GM12874 (cell line): ENCODE data around the gene NR2C2.

Experiments used
- CTCF ChIP-seq: IDR thresholded peaks from 2 replicates; pipeline ENCODE4 v1.5.1; 2011; ENCODE audit warnings: low read depth, mild to moderate bottlenecking, control low read depth, low read length, moderate library complexity; ENCODE audit not compliant: insufficient read depth

Gene NR2C2

GRCh38 chr3:15050405-15051092, 103.2 kb downstream of the NR2C2 start:
- TF ChIP-seq CTCF, result no peak

DNA sequence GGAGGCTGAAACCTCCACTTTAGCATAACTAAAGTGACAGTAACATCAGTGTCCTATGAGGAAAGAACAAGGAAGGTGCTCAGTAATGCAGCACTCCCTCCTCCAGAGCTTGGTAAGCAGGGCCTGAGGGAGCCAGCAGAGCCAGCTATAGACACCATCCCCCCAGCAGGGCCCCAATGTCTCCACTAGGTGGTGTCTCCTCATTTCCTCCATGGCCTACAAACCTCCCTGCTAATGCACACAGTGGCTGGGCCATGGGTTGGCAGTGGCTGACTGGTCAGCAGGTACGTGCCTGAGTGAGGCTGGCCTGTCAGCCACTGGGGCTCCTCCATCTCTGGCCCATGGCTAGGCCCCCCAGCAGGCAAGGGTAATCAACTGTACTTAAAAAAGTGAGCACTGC, 104.1 kb downstream of the NR2C2 start:
- TF ChIP-seq CTCF, result peak; percentile 88

DNA sequence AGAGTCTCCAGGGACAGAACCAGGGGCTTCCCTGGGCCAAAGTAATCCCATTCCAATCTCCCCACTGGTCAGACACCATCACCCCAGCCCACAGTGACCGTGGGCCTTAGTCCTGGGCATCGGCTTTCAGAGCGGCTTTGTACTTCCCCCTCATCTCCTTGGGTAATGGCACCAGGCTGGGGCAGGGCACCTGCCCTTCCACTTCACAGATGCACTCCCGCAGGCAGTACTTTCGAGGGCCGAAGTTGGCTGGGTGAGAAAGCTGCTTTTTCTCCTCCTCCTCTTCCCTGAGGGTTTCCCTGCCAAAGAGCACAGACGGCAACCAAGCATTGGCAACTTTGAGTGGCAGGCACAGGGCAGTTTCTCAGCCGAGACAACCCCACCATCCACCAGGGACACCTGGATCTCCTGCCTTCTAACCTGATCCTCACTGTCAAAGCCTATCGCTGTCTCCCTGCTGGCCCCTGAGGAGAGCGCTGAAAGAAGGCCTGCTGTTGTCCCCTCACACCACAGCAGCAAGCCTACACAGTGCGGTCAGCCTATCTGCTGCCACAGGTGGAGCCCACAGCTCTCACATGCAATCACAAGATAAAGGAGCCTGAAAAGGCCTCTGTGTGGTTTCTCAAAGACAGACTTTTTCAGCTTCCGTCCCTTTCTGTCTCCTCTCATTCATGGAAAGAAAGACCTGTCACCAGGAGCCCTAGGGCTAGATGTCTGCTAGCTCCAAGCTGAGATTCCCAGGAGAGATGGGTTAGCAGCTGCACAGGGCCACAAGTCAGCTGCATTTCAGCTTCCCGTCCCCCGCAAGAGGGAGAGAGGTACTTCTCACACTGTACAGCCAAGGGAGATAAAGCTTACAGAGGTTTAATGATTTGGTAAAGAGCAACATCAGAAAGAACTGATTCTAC, 105.2 kb downstream of the NR2C2 start:
- no peak for TF ChIP-seq CTCF

DNA sequence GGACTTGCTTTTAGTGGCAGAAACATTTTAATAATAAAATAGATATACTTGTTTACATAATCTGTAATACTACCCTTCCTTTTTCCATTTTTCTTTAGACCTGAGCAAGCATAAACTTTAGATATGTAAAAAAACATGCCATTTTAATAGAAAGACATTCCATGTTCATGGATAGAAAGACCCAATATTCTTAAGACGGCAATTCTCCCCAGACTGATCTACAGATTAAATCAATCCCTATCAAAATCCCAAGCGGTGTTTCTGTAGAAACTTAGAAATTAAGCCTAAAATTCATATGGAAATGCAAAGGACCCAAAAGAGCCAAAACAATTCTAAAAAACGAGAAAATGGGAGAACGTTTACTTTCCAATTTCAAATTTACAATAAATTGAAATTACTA, 106.2 kb downstream of the NR2C2 start:
- TF ChIP-seq CTCF, result no peak

GRCh38 chr3:15055019-15055557, 107.7 kb downstream of the NR2C2 start:
- no peak for TF ChIP-seq CTCF

GRCh38 chr3:15056676-15057404, 109.5 kb downstream of the NR2C2 start:
- no peak for TF ChIP-seq CTCF

GRCh38 chr3:15060029-15060428, 112.6 kb downstream of the NR2C2 start:
- no peak for TF ChIP-seq CTCF
